NB4 (cell line): Measurements from ENCODE around the gene TLE3.

Experiments used
- POLR2A ChIP-seq: IDR thresholded peaks from 2 replicates; pipeline ENCODE4 v1.6.1; 2011; ENCODE audit warnings: mild to moderate bottlenecking; ENCODE audit not compliant: insufficient read length; ENCODE audit errors: extremely low read depth
- TF ChIP-seq, protein P1 (sequence below): IDR thresholded peaks from one replicate; pipeline ENCODE4 v1.5.1; 2012; ENCODE audit warnings: low read depth, low read length
- TF ChIP-seq, protein P2 (sequence below): IDR thresholded peaks from 2 replicates; pipeline ENCODE4 v1.6.1; 2011; ENCODE audit warnings: low read depth, low read length

DNA sequence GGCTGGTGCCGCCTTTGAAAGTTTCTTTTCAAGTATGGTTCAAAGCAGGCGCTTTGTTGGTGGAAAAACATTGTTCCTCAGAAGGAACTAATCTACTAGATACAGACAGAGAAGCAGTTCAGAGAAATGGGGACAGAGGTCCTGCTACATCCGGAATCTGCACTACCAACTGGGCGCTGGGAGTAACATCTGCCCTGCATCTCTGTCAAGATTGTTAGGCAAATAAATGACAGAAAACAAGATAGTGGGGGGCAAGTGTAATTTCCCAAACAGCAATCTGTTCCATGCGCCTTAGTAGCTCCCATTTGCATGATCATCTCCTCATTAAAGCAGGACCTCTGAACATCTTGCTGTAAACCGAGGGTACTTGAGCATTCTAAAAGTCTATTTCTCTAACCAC, 17.4 kb downstream of the TLE3 start:
- TF ChIP-seq, protein P1, sequence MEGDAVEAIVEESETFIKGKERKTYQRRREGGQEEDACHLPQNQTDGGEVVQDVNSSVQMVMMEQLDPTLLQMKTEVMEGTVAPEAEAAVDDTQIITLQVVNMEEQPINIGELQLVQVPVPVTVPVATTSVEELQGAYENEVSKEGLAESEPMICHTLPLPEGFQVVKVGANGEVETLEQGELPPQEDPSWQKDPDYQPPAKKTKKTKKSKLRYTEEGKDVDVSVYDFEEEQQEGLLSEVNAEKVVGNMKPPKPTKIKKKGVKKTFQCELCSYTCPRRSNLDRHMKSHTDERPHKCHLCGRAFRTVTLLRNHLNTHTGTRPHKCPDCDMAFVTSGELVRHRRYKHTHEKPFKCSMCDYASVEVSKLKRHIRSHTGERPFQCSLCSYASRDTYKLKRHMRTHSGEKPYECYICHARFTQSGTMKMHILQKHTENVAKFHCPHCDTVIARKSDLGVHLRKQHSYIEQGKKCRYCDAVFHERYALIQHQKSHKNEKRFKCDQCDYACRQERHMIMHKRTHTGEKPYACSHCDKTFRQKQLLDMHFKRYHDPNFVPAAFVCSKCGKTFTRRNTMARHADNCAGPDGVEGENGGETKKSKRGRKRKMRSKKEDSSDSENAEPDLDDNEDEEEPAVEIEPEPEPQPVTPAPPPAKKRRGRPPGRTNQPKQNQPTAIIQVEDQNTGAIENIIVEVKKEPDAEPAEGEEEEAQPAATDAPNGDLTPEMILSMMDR: no peak
- no peak for TF ChIP-seq POLR2A
- TF ChIP-seq, protein P2, sequence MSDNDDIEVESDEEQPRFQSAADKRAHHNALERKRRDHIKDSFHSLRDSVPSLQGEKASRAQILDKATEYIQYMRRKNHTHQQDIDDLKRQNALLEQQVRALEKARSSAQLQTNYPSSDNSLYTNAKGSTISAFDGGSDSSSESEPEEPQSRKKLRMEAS: no peak
